ENCODE results near the gene SLC43A2. TPM values are rescaled to one million over a fixed set of nuclear protein-coding genes. Genes with fewer than 3 reads are reported as not detected.

SLC43A2 gene
- total and polyA plus RNA-seq, 10 of the 15 experiments (the other 5 are each of a cell fraction or from before 2014, with no cell fraction given), result 0.03 to 14.0 (median 5.3) TPM

DNA sequence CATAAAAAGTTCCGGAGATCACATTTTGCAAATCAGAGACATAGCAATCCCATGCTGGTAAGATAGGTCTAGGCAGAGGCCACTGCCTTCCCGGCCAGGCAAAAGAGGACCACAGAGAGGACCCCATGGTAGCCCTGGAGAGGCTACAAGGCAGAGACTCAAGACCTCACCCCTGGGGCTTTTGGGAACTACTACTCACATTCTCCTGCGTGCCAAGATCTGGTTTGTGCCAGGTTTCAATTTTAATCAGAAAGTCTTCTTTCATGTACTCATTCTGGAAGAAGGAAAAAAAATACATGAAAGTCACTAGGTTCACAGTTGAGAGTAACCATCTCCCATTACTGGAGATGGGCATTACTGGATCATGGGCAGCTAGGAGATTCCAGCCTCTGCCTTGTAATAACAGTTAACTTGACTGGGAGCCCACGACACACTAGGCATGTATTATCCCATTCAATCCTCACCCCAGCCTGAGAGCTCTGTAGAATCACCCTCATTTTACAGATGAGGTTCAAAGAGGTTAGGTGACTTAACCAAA is 87.2 kb downstream of the SLC43A2 start:
- H3K36me3 ChIP-seq (ENCODE audit: control insufficient read depth in 2 of 2, insufficient read depth in 2 of 2, low read length in 1 of 2), result peaks cover 12 to 26% of the 10 kb centered on the region in 2 experiments; a peak in 3 of 4 replicates
- no peak overlapping the region for H3K4me3 ChIP-seq
- DNase-seq (ENCODE audit: low read depth, low spot score) (no peak), FAIRE-seq (no peak), ATAC-seq (no peak)
- POLR2A ChIA-PET, result no interaction called here
- CTCF ChIA-PET, result no interaction called here
- H3K27ac ChIP-seq (ENCODE audit: control insufficient read depth, insufficient read depth), result no peak overlapping the region
- H3K9ac ChIP-seq (ENCODE audit: control insufficient read depth, insufficient read depth, low read length), result no peak overlapping the region
- RAD21 ChIA-PET (ENCODE audit: unreplicated experiment), result no interaction called here
- BruUV-seq (replicated peaks), result no TSS peak
- no peak for TF ChIP-seq EP300 (IDR thresholded peaks at IDR 0.05; ENCODE audit: borderline replicate concordance in 1 of 2, control insufficient read depth in 1 of 2, low read depth in 2 of 2, low read length in 2 of 2)
- TF ChIP-seq JUNB (IDR thresholded peaks at IDR 0.05), result 0 out of 2 replicates have a peak, but pooled peaks have one; percentile 16
- H2AFZ ChIP-seq (ENCODE audit: control insufficient read depth, low read depth, low read length), result no peak overlapping the region
- H3K9me3 ChIP-seq (replicated peaks; ENCODE audit: control insufficient read depth, insufficient read depth, low read length), result no peaks in the 10 kb centered on the region
- intact Hi-C loops (cut with micrococcal nuclease; ENCODE audit: unreplicated experiment), result no loop called here
- no peaks in the 10 kb centered on the region for H3K4me1 ChIP-seq (ENCODE audit: control insufficient read depth, insufficient read depth, low read length)
- SMC1A ChIA-PET (ENCODE audit: uncharacterized antibody, unreplicated experiment), result interaction anchor here (0.8 kb wide), 1 partner anchor 334 kb away, joined by 3 read pairs; no protein-coding TSS in a partner anchor
- WGBS (ENCODE audit: insufficient coverage, insufficient replicate concordance, low lambda C conversion rate, missing lambda C conversion rate), result 64% methylated on average over 4 of the region's 4 CpGs
- no peaks in the 10 kb centered on the region for H4K20me1 ChIP-seq (ENCODE audit: control insufficient read depth, insufficient read depth)
- no peaks in the 10 kb centered on the region for H3K27me3 ChIP-seq (replicated peaks in 1 of 2; ENCODE audit: control insufficient read depth in 2 of 2, insufficient read depth in 2 of 2, low read length in 1 of 2)
- no peaks in the 10 kb centered on the region for H3K79me2 ChIP-seq (ENCODE audit: control insufficient read depth, insufficient read depth, low read length)
- H3K4me2 ChIP-seq (ENCODE audit: control insufficient read depth, insufficient read depth), result no peak overlapping the region
- in situ Hi-C loops (cut with MboI), result no loop called here

DNA sequence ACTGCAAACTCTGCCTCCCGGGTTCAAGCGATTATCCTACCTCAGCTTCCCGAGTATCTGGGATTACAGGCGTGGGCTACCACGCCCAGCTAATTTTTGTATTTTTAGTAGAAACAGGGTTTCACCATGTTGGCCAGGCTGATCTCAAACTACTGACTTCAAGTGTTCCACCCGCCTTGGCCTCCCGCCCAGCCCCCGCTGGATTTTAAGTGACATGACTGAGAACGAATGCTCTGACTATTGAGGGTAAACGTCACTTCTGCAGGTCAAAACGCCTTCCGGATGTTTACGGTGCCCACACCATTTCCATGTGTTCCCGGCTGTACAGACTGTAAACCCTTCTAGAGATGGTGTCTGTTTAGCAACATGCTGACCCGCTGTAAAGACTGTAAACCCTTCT is 88.8 kb downstream of the SLC43A2 start:
- TF ChIP-seq NR2F1 (conservative IDR thresholded peaks at IDR 0.05), result no peak
- TF ChIP-seq, protein P1, sequence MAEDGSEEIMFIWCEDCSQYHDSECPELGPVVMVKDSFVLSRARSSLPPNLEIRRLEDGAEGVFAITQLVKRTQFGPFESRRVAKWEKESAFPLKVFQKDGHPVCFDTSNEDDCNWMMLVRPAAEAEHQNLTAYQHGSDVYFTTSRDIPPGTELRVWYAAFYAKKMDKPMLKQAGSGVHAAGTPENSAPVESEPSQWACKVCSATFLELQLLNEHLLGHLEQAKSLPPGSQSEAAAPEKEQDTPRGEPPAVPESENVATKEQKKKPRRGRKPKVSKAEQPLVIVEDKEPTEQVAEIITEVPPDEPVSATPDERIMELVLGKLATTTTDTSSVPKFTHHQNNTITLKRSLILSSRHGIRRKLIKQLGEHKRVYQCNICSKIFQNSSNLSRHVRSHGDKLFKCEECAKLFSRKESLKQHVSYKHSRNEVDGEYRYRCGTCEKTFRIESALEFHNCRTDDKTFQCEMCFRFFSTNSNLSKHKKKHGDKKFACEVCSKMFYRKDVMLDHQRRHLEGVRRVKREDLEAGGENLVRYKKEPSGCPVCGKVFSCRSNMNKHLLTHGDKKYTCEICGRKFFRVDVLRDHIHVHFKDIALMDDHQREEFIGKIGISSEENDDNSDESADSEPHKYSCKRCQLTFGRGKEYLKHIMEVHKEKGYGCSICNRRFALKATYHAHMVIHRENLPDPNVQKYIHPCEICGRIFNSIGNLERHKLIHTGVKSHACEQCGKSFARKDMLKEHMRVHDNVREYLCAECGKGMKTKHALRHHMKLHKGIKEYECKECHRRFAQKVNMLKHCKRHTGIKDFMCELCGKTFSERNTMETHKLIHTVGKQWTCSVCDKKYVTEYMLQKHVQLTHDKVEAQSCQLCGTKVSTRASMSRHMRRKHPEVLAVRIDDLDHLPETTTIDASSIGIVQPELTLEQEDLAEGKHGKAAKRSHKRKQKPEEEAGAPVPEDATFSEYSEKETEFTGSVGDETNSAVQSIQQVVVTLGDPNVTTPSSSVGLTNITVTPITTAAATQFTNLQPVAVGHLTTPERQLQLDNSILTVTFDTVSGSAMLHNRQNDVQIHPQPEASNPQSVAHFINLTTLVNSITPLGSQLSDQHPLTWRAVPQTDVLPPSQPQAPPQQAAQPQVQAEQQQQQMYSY (CRISPR knock-in tag; IDR thresholded peaks at IDR 0.05), result no peak
- TF ChIP-seq DPF2 (IDR thresholded peaks at IDR 0.05), result no peak
- TF ChIP-seq IKZF1 (conservative IDR thresholded peaks at IDR 0.05), result no peak
- TF ChIP-seq, protein P2, sequence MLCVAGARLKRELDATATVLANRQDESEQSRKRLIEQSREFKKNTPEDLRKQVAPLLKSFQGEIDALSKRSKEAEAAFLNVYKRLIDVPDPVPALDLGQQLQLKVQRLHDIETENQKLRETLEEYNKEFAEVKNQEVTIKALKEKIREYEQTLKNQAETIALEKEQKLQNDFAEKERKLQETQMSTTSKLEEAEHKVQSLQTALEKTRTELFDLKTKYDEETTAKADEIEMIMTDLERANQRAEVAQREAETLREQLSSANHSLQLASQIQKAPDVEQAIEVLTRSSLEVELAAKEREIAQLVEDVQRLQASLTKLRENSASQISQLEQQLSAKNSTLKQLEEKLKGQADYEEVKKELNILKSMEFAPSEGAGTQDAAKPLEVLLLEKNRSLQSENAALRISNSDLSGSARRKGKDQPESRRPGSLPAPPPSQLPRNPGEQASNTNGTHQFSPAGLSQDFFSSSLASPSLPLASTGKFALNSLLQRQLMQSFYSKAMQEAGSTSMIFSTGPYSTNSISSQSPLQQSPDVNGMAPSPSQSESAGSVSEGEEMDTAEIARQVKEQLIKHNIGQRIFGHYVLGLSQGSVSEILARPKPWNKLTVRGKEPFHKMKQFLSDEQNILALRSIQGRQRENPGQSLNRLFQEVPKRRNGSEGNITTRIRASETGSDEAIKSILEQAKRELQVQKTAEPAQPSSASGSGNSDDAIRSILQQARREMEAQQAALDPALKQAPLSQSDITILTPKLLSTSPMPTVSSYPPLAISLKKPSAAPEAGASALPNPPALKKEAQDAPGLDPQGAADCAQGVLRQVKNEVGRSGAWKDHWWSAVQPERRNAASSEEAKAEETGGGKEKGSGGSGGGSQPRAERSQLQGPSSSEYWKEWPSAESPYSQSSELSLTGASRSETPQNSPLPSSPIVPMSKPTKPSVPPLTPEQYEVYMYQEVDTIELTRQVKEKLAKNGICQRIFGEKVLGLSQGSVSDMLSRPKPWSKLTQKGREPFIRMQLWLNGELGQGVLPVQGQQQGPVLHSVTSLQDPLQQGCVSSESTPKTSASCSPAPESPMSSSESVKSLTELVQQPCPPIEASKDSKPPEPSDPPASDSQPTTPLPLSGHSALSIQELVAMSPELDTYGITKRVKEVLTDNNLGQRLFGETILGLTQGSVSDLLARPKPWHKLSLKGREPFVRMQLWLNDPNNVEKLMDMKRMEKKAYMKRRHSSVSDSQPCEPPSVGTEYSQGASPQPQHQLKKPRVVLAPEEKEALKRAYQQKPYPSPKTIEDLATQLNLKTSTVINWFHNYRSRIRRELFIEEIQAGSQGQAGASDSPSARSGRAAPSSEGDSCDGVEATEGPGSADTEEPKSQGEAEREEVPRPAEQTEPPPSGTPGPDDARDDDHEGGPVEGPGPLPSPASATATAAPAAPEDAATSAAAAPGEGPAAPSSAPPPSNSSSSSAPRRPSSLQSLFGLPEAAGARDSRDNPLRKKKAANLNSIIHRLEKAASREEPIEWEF (IDR thresholded peaks at IDR 0.05; ENCODE audit: insufficient replicate concordance, low read depth, low read length), result no peak
- Histone ChIP-seq H3K27me3 (replicated peaks in 1 of 2; ENCODE audit: control insufficient read depth in 2 of 2, insufficient read depth in 2 of 2, low read length in 1 of 2) (no peaks in the 10 kb centered on the region), H3K9ac (ENCODE audit: control insufficient read depth, insufficient read depth, low read length) (no peak overlapping the region), H3K27ac (ENCODE audit: control insufficient read depth, insufficient read depth) (no peak overlapping the region), H3K4me3 (no peak overlapping the region), H3K9me3 (replicated peaks; ENCODE audit: control insufficient read depth, insufficient read depth, low read length) (no peaks in the 10 kb centered on the region), H3K4me2 (ENCODE audit: control insufficient read depth, insufficient read depth) (no peak overlapping the region), H3K79me2 (ENCODE audit: control insufficient read depth, insufficient read depth, low read length) (no peaks in the 10 kb centered on the region), H2AFZ (ENCODE audit: control insufficient read depth, low read depth, low read length) (no peak overlapping the region), H4K20me1 (ENCODE audit: control insufficient read depth, insufficient read depth) (no peaks in the 10 kb centered on the region), H3K36me3 (ENCODE audit: control insufficient read depth in 2 of 2, insufficient read depth in 2 of 2, low read length in 1 of 2) (peaks cover 11 to 22% of the 10 kb centered on the region in 2 experiments; a peak in 3 of 4 replicates), H3K4me1 (ENCODE audit: control insufficient read depth, insufficient read depth, low read length) (no peaks in the 10 kb centered on the region)
- DNase-seq (ENCODE audit: low read depth, low spot score) (no peak), ATAC-seq (no peak), FAIRE-seq (no peak)
- SMC1A ChIA-PET (ENCODE audit: uncharacterized antibody, unreplicated experiment), result no interaction called here
- intact Hi-C loops (cut with micrococcal nuclease; ENCODE audit: unreplicated experiment), result no loop called here
- RAD21 ChIA-PET (ENCODE audit: unreplicated experiment), result interaction anchor here (1.2 kb wide), 1 partner anchor 23 kb away, joined by 3 read pairs; the partner anchor contains the start of gene INPP5K
- 91% methylated on average over 15 of the region's 15 CpGs for WGBS (ENCODE audit: insufficient coverage, insufficient replicate concordance, low lambda C conversion rate, missing lambda C conversion rate)
- in situ Hi-C loops (cut with MboI), result no loop called here
- POLR2A ChIA-PET, result no interaction called here
- CTCF ChIA-PET, result no interaction called here
- BruUV-seq (replicated peaks), result no TSS peak

Data from GM12878 (cell line).